ENCODE data around the gene UBQLN4. TPM values are rescaled to one million over a fixed set of nuclear protein-coding genes. Genes with fewer than 3 reads are reported as not detected.
A peak's percentile ranks its signal among the peaks of the same experiment; 100 is the strongest.

UBQLN4 gene
- total and polyA plus RNA-seq, 2 of the 4 experiments (the other 2 are of a cell fraction), result 8.8 to 21.6 TPM

- Histone ChIP-seq H3K18ac (ENCODE audit: low read depth, low read length) (no peak overlapping the region), H2AK5ac (ENCODE audit: low read depth, low read length) (0 out of 2 replicates have a peak overlapping the region, but pooled peaks have one; percentile 53), H2BK20ac (ENCODE audit: low read depth, low read length) (no peak overlapping the region), H3K56ac (ENCODE audit: extremely low read depth, insufficient read depth, low read length) (no peak overlapping the region), H3K36me3 (ENCODE audit: control insufficient read depth, insufficient read depth, low read length) (peaks cover 33% of the 10 kb centered on the region), H4K8ac (ENCODE audit: low read depth in 2 of 2, low read length in 2 of 2) (0 out of 4 replicates have a peak overlapping the region, but pooled peaks of 1 of the 2 experiments have one; percentile 22), H2BK120ac (ENCODE audit: low read depth, low read length) (no peak overlapping the region), H3K9me1 (ENCODE audit: insufficient read depth, low read length) (peaks cover 10% of the 10 kb centered on the region), H3K9ac (ENCODE audit: low read depth, low read length) (no peak overlapping the region), H2AK9ac (replicated peaks; ENCODE audit: low read depth, low read length, poor library complexity) (peak overlapping the region; percentile 17), H2BK5ac (ENCODE audit: low read depth, low read length, poor library complexity, severe bottlenecking) (no peak overlapping the region), H3K27ac (ENCODE audit: insufficient read depth, low read length) (no peak overlapping the region), H3K23ac (ENCODE audit: low read depth, low read length) (peak overlapping the region; percentile 73), H4K20me1 (ENCODE audit: insufficient read depth, low read length) (peaks cover 38% of the 10 kb centered on the region), H2BK15ac (ENCODE audit: low read depth, low read length) (no peak overlapping the region), H4K5ac (ENCODE audit: low read depth, low read length) (no peak overlapping the region), H4K91ac (ENCODE audit: insufficient read depth, low read depth, low read length) (no peak overlapping the region), H3K79me1 (ENCODE audit: low read depth in 1 of 2, low read length in 2 of 2) (peaks cover 34 to 85% of the 10 kb centered on the region in 2 experiments), H2AFZ (replicated peaks; ENCODE audit: low read length, poor library complexity) (no peak overlapping the region), H3K4ac (ENCODE audit: low read depth, low read length) (no peak overlapping the region; the same call in 1 of the 2 replicates), H3K27me3 (ENCODE audit: control insufficient read depth, insufficient read depth, low read length) (no peaks in the 10 kb centered on the region), H3K4me3 (ENCODE audit: insufficient read depth, low read depth, low read length) (no peak overlapping the region), H3K4me2 (ENCODE audit: low read depth, low read length) (peak overlapping the region; percentile 51; the same call in 1 of the 2 replicates), H3K4me1 (ENCODE audit: control insufficient read depth, insufficient read depth, low read length) (peaks cover 20% of the 10 kb centered on the region), H3K9me3 (ENCODE audit: control insufficient read depth, insufficient read depth, low read length) (no peaks in the 10 kb centered on the region), H3K14ac (replicated peaks; ENCODE audit: low read depth, low read length) (no peak overlapping the region)
- dilution Hi-C loops (cut with HindIII; ENCODE audit: low sequenced_read_pairs, unreplicated experiment) (no loop called here), intact Hi-C loops (cut with micrococcal nuclease) (no loop called here), in situ Hi-C loops (cut with MboI; ENCODE audit: low sequenced_read_pairs) (no loop called here)
- CTCF ChIA-PET, result no interaction called here
- ATAC-seq (ENCODE audit: low read depth) (no peak), DNase-seq (no peak)
- BruUV-seq (replicated peaks), result no TSS peak
- 54% methylated on average over 2 of the region's 5 CpGs; no CpG with 5 or more reads in 1 of the 2 experiments for WGBS, 2 experiments (ENCODE audit: extremely low coverage in 2 of 2, insufficient read length in 1 of 2)
- no peak for TF ChIP-seq RFX5 (IDR thresholded peaks at IDR 0.05; ENCODE audit: low read depth, low read length)
- no peak for TF ChIP-seq CTCF (conservative IDR thresholded peaks at IDR 0.05; ENCODE audit: low read depth, low read length)
- no peak for TF ChIP-seq CEBPB (IDR thresholded peaks at IDR 0.05; ENCODE audit: low read depth, low read length)
- TF ChIP-seq RAD21 (IDR thresholded peaks at IDR 0.05; ENCODE audit: low read length), result no peak
- TF ChIP-seq BHLHE40 (IDR thresholded peaks at IDR 0.05; ENCODE audit: low read depth, low read length), result no peak
- no peak for TF ChIP-seq USF2 (IDR thresholded peaks at IDR 0.05; ENCODE audit: low read depth, low read length)
- no peak for TF ChIP-seq POLR2A (IDR thresholded peaks at IDR 0.05; ENCODE audit: low read depth, low read length)
- no peak for TF ChIP-seq CHD1 (IDR thresholded peaks at IDR 0.05; ENCODE audit: low read depth, low read length)
- no peak for TF ChIP-seq ELK1 (IDR thresholded peaks at IDR 0.05; ENCODE audit: borderline replicate concordance, low read depth, low read length)
- TF ChIP-seq SMC3 (IDR thresholded peaks at IDR 0.05; ENCODE audit: low read depth, low read length), result no peak
- TF ChIP-seq MAZ (IDR thresholded peaks at IDR 0.05; ENCODE audit: borderline replicate concordance, low read depth, low read length), result no peak
- TF ChIP-seq MXI1 (IDR thresholded peaks at IDR 0.05; ENCODE audit: borderline replicate concordance, low read depth, low read length), result no peak
- POLR2A ChIA-PET (ENCODE audit: unreplicated experiment), result no interaction called here
These were observed 25.1 kb upstream of the UBQLN4 start for GRCh38 chr1:156078728-156079127.
